PFSK-1 (cell line): Measurements from ENCODE around the gene USP13.

Experiments used
- POLR2AphosphoS5 ChIP-seq: IDR thresholded peaks from 2 replicates; pipeline ENCODE4 v1.6.1; 2012; ENCODE audit warnings: low read depth, mild to moderate bottlenecking, control low read depth, low read length, moderate library complexity
- SIN3A ChIP-seq: IDR thresholded peaks from 2 replicates; pipeline ENCODE4 v1.6.1; 2012; ENCODE audit warnings: mild to moderate bottlenecking, low read length, moderate library complexity, borderline replicate concordance; ENCODE audit not compliant: insufficient read depth
- TAF1 ChIP-seq: IDR thresholded peaks from 2 replicates; pipeline ENCODE4 v1.6.1; 2012; ENCODE audit warnings: low read length, control low read depth, borderline replicate concordance; ENCODE audit not compliant: insufficient read depth

- TF ChIP-seq TAF1, result no peak
- TF ChIP-seq POLR2AphosphoS5, result no peak
- no peak for TF ChIP-seq SIN3A
Observed at GRCh38 chr3:179771797-179772196, 119.0 kb downstream of the USP13 start.
